Caco-2 (cell line): ENCODE results near the gene FCER2. TPM values are rescaled to one million over a fixed set of nuclear protein-coding genes. Genes with fewer than 3 reads are reported as not detected.

ENCODE experiments used
- BruUV-seq: library from RNA; stranded (reverse); fragments of 400-500 nt; replicated peaks from 2 replicates; lab custom pipeline; 2021; lab: Mats Ljungman, UMichigan
- CTCF ChIA-PET: fragments of 300-600 bp; sonication (Branson Sonifier 250); formaldehyde crosslinking; loops from one replicate; lab custom pipeline; 2022; ENCODE audit warnings: antibody characterized with exemption; lab: Charles Lee
- POLR2A ChIA-PET: fragments of 300-600 bp; sonication (Branson Sonifier 250); formaldehyde crosslinking; loops from one replicate; lab custom pipeline; 2022; ENCODE audit warnings: antibody characterized with exemption; lab: Charles Lee
- DNase-seq, 2 experiments: peaks; one replicate each; pipeline versions ENCODE4 v3.0.0 to v3.0.0-alpha.2; 2020 to 2022
- H3K27me3 ChIP-seq: replicated peaks from 2 replicates; pipeline ENCODE4 v1.6.0; 2011; ENCODE audit warnings: low read length; ENCODE audit not compliant: control insufficient read depth, insufficient read depth
- H3K36me3 ChIP-seq: 2 replicates; pipeline ENCODE4 v1.5.1; 2011; ENCODE audit warnings: low read length; ENCODE audit not compliant: control insufficient read depth, insufficient read depth
- H3K4me1 ChIP-seq: fragments of 250-450 bp; sonication (Bioruptor Pico); 2 replicates; pipeline ENCODE4 v1.5.1; 2020; ENCODE audit warnings: mild to moderate bottlenecking
- H3K4me3 ChIP-seq: 2 replicates; pipeline ENCODE4 v1.5.1; 2011; ENCODE audit warnings: low read depth, mild to moderate bottlenecking, control low read depth, low read length
- H3K9me3 ChIP-seq: fragments of 250-450 bp; sonication (Bioruptor Pico); 2 replicates; pipeline ENCODE4 v1.5.1; 2020; ENCODE audit warnings: mild to moderate bottlenecking, moderate library complexity
- H3K27ac Mint-ChIP-seq: one replicate; pipeline ENCODE4 v1.8.0; 2022; ENCODE audit warnings: mixed read lengths; ENCODE audit not compliant: unreplicated experiment
- H3K27me3 Mint-ChIP-seq: one replicate; pipeline ENCODE4 v1.8.0; 2022; ENCODE audit warnings: mixed read lengths; ENCODE audit not compliant: insufficient read depth, unreplicated experiment
- H3K36me3 Mint-ChIP-seq: one replicate; pipeline ENCODE4 v1.8.0; 2022; ENCODE audit warnings: mild to moderate bottlenecking, mixed read lengths; ENCODE audit not compliant: insufficient read depth, unreplicated experiment
- H3K4me1 Mint-ChIP-seq: one replicate; pipeline ENCODE4 v1.8.0; 2022; ENCODE audit warnings: low read depth, mixed read lengths; ENCODE audit not compliant: unreplicated experiment
- H3K4me3 Mint-ChIP-seq: one replicate; pipeline ENCODE4 v1.8.0; 2022; ENCODE audit warnings: mild to moderate bottlenecking, moderate library complexity, mixed read lengths; ENCODE audit not compliant: unreplicated experiment
- H3K9me3 Mint-ChIP-seq: one replicate; pipeline ENCODE4 v1.8.0; 2022; ENCODE audit warnings: mixed read lengths; ENCODE audit not compliant: unreplicated experiment
- intact Hi-C: fragments of 100-400 bp; cut with micrococcal nuclease; formaldehyde crosslinking; loops from one replicate; pipeline ENCODE4 v1.10.0; 2022; ENCODE audit not compliant: unreplicated experiment
- total RNA-seq: library from RNA; stranded (reverse); gene quantifications from 2 replicates; pipeline ENCODE4 v1.2.3, GENCODE V29; 2022
- TF ChIP-seq, protein P1 (sequence below), 2 experiments: fragments of 200-600 bp in 1 of 2; IDR thresholded peaks; 1 replicate in 1 of 2; 2 replicates in 1 of 2; pipeline versions ENCODE4 v1.5.1 to v1.8.0; 2011 to 2022; ENCODE audit warnings: antibody characterized with exemption in 1 of 2, control low read depth in 1 of 2, inconsistent platforms in 1 of 2, low read depth in 1 of 2, low read length in 1 of 2, mild to moderate bottlenecking in 1 of 2, moderate library complexity in 1 of 2; ENCODE audit not compliant: insufficient read depth in 1 of 2, severe bottlenecking in 1 of 2, unreplicated experiment in 1 of 2

Gene FCER2
- total RNA-seq, 1 experiment from 2014 or later, result not detected

DNA sequence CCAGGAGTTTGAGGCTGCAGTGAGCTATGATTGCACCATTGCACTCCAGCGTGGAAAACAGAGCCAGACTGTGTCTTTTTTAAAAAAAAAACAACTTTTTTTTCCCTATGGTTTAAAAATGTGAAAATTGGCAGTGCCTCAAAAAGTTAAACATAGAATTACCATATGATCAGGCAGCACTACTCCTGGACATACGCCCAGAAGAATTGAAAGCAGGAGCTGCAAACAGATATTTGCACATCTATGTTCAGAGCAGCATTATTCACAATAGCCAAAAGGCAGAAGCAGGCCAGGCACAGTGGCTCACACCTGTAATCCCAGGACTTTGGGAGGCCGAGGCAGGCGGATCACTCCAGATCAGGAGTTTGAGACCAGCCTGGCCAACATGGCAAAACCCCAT is 36.9 kb downstream of the FCER2 start:
- Mint-ChIP-seq H3K9me3 (no peaks in the 10 kb centered on the region), H3K27me3 (peaks cover 7% of the 10 kb centered on the region), H3K27ac (no peak overlapping the region), H3K4me1 (no peaks in the 10 kb centered on the region), H3K36me3 (peaks cover under 1% of the 10 kb centered on the region), H3K4me3 (no peak overlapping the region)
- Histone ChIP-seq H3K9me3 (no peaks in the 10 kb centered on the region), H3K4me3 (no peak overlapping the region), H3K4me1 (no peaks in the 10 kb centered on the region), H3K27me3 (no peaks in the 10 kb centered on the region), H3K36me3 (no peaks in the 10 kb centered on the region)
- CTCF ChIA-PET, result no interaction called here
- no peak for DNase-seq
- TF ChIP-seq, protein P1, sequence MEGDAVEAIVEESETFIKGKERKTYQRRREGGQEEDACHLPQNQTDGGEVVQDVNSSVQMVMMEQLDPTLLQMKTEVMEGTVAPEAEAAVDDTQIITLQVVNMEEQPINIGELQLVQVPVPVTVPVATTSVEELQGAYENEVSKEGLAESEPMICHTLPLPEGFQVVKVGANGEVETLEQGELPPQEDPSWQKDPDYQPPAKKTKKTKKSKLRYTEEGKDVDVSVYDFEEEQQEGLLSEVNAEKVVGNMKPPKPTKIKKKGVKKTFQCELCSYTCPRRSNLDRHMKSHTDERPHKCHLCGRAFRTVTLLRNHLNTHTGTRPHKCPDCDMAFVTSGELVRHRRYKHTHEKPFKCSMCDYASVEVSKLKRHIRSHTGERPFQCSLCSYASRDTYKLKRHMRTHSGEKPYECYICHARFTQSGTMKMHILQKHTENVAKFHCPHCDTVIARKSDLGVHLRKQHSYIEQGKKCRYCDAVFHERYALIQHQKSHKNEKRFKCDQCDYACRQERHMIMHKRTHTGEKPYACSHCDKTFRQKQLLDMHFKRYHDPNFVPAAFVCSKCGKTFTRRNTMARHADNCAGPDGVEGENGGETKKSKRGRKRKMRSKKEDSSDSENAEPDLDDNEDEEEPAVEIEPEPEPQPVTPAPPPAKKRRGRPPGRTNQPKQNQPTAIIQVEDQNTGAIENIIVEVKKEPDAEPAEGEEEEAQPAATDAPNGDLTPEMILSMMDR (IDR thresholded peaks at IDR 0.05; ENCODE audit: insufficient read depth in 1 of 2, low read depth in 1 of 2, low read length in 1 of 2, severe bottlenecking in 1 of 2, unreplicated experiment in 1 of 2), result no peak
- intact Hi-C loops, result no loop called here
- POLR2A ChIA-PET, result no interaction called here
- BruUV-seq, result no TSS peak

DNA sequence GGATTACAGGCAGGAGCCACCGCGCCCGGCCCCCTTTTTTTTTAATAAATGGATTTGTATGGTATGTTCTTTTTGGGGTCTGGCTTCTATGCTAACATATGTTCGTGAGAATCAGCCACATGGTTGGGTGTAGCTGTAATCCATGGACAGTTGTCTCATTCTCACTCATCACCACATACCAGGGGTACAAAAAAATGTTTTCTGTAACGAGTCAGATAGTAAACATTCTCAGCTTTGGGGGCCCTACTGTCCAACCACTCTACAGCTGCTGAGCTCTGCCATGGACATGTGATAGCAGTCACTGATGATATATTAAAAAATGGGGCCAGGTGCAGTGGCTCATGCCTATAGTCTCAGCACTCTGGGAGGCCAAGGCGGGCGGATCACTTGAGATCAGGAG is 38.2 kb downstream of the FCER2 start:
- H3K27ac Mint-ChIP-seq, result no peak overlapping the region
- DNase-seq, result no peak
- H3K36me3 Mint-ChIP-seq, result no peaks in the 10 kb centered on the region
- Histone ChIP-seq H3K9me3 (no peaks in the 10 kb centered on the region), H3K4me1 (no peaks in the 10 kb centered on the region), H3K4me3 (no peak overlapping the region), H3K36me3 (no peaks in the 10 kb centered on the region), H3K27me3 (no peaks in the 10 kb centered on the region)
- CTCF ChIA-PET, result interaction anchor here (0.6 to 0.8 kb wide), 2 partner anchors 17 to 594 kb away, joined by 3 to 5 read pairs; partner anchors contain the start of genes TRAPPC5 and ZNF557
- no peaks in the 10 kb centered on the region for H3K9me3 Mint-ChIP-seq
- POLR2A ChIA-PET, result no interaction called here
- peaks cover 2% of the 10 kb centered on the region for H3K27me3 Mint-ChIP-seq
- H3K4me1 Mint-ChIP-seq, result no peaks in the 10 kb centered on the region
- BruUV-seq, result no TSS peak
- no peak overlapping the region for H3K4me3 Mint-ChIP-seq
- TF ChIP-seq, protein P1 (IDR thresholded peaks at IDR 0.05; ENCODE audit: insufficient read depth in 1 of 2, low read depth in 1 of 2, low read length in 1 of 2, severe bottlenecking in 1 of 2, unreplicated experiment in 1 of 2), result no peak
- intact Hi-C loops, result no loop called here

DNA sequence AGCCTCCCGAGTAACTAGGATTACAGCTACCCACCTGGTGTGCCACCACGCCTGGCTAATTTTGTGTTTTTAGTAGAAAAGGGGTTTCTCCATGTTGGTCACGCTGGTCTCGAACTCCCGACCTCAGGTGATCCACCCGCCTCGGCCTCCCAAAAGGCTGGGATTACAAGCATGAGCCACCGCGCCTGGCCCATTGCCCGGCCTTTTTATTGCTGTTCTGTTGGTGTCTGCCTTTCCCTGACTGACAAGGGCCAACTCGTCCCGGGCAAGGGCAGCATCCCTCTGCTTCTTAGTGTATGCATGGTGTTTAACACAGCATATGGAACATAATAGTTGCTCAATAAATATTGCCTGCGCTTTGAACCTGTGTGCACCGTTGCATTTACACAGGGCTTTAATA is 39.3 kb downstream of the FCER2 start:
- H3K4me1 ChIP-seq, result no peaks in the 10 kb centered on the region
- DNase-seq, result no peak
- Mint-ChIP-seq H3K36me3 (no peaks in the 10 kb centered on the region), H3K4me3 (no peak overlapping the region), H3K4me1 (no peaks in the 10 kb centered on the region), H3K9me3 (no peaks in the 10 kb centered on the region), H3K27ac (no peak overlapping the region), H3K27me3 (peaks cover 2% of the 10 kb centered on the region)
- H3K36me3 ChIP-seq, result no peaks in the 10 kb centered on the region
- TF ChIP-seq, protein P1 (IDR thresholded peaks at IDR 0.05; ENCODE audit: insufficient read depth in 1 of 2, low read depth in 1 of 2, low read length in 1 of 2, severe bottlenecking in 1 of 2, unreplicated experiment in 1 of 2), result no peak
- no peak overlapping the region for H3K4me3 ChIP-seq
- BruUV-seq, result no TSS peak
- no peaks in the 10 kb centered on the region for H3K27me3 ChIP-seq
- H3K9me3 ChIP-seq, result no peaks in the 10 kb centered on the region
- ChIA-PET POLR2A (no interaction called here), CTCF (no interaction called here)
- intact Hi-C loops, result no loop called here
